ENCODE data around the gene CNOT3. TPM values are rescaled to one million over a fixed set of nuclear protein-coding genes. Genes with fewer than 3 reads are reported as not detected.

The CNOT3 gene
- total and polyA plus RNA-seq, 2 experiments from 2014 or later, result 39.7 to 47.0 TPM

DNA sequence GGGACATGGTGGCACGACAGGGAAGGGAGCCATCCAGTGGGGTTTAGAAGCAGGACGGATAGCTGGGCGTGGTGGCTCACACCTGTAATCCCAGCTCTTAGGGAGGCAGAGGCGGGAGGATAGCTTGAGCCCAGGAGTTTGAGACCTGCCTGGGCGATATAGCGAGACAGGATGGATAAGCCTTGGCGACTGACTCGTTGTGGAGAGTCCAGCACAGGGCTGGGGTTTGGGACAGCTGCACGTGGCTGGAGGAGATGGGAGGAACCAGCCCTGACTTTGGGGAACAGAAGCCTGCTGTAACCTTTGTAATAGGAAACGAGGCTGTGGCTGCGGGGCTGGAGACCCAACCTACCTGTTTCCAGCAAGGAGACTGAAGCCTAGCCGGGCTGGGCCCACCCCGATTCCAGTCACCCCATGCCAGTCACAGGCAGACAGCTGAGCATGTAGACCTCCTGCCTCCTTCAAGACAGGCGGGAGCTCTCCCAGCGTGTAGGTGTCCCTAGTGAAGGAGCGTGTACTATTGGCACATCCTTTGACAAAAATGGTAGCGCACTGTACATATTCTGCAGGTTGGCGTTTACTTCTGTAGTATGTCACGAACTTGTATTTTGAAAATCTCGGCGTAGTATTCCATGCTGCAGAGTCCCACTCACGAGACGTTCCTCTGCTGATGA, 13.9 kb downstream of the CNOT3 start:
- DNase-seq (ENCODE audit: low spot score), result no peak
- H4K20me1 ChIP-seq (replicated peaks; ENCODE audit: insufficient read depth), result peaks cover 18% of the 10 kb centered on the region; the same call in 1 of the 2 replicates
- peaks cover 27% of the 10 kb centered on the region for H3K36me3 ChIP-seq (ENCODE audit: insufficient read depth)
- H3K4me3 ChIP-seq, result no peak overlapping the region
- Mint-ChIP-seq H3K4me1 (no peaks in the 10 kb centered on the region; the same call in 2 of the 3 replicates), H3K9me3 (no peaks in the 10 kb centered on the region; the same call in 2 of the 3 replicates), H3K27ac (no peak overlapping the region), H3K36me3 (ENCODE audit: low read depth) (peaks cover 78% of the 10 kb centered on the region), H3K27me3 (ENCODE audit: insufficient read depth, low read depth, poor library complexity) (peaks cover 18% of the 10 kb centered on the region), H3K4me3 (no peak overlapping the region; the same call in 2 of the 3 replicates)
- H3K4me2 ChIP-seq, result no peak overlapping the region
- H2AFZ ChIP-seq, result no peak overlapping the region
- no peaks in the 10 kb centered on the region for H3K4me1 ChIP-seq (ENCODE audit: insufficient read depth)
- no peaks in the 10 kb centered on the region for H3K9me2 ChIP-seq (ENCODE audit: insufficient read depth)
- H3K27me3 ChIP-seq (ENCODE audit: insufficient read depth), result no peaks in the 10 kb centered on the region
- H3K79me2 ChIP-seq (replicated peaks; ENCODE audit: insufficient read depth), result no peaks in the 10 kb centered on the region
- H3F3A ChIP-seq (replicated peaks; ENCODE audit: low read depth), result peaks cover 21% of the 10 kb centered on the region
- no peak for ATAC-seq
- no peak overlapping the region for H3K27ac ChIP-seq (ENCODE audit: low read depth)
- TF ChIP-seq CREB1 (CRISPR knock-in tag; IDR thresholded peaks at IDR 0.05; ENCODE audit: low read depth) (no peak), NANOG (IDR thresholded peaks at IDR 0.05; ENCODE audit: borderline replicate concordance) (no peak), EZH2 (IDR thresholded peaks at IDR 0.05; ENCODE audit: low read depth, unreplicated experiment) (no peak), POLR2AphosphoS5 (IDR thresholded peaks at IDR 0.05; ENCODE audit: low read depth) (no peak), ZNF114 (CRISPR knock-in tag; IDR thresholded peaks at IDR 0.05) (no peak), JUNB (IDR thresholded peaks at IDR 0.05; ENCODE audit: unreplicated experiment) (no peak), EZH2phosphoT487 (IDR thresholded peaks at IDR 0.05; ENCODE audit: unreplicated experiment) (no peak), STAT1 (IDR thresholded peaks at IDR 0.05; ENCODE audit: unreplicated experiment) (no peak), ZNF331 (CRISPR knock-in tag; IDR thresholded peaks at IDR 0.05; ENCODE audit: low read depth) (no peak)
- TF ChIP-seq, protein P1, sequence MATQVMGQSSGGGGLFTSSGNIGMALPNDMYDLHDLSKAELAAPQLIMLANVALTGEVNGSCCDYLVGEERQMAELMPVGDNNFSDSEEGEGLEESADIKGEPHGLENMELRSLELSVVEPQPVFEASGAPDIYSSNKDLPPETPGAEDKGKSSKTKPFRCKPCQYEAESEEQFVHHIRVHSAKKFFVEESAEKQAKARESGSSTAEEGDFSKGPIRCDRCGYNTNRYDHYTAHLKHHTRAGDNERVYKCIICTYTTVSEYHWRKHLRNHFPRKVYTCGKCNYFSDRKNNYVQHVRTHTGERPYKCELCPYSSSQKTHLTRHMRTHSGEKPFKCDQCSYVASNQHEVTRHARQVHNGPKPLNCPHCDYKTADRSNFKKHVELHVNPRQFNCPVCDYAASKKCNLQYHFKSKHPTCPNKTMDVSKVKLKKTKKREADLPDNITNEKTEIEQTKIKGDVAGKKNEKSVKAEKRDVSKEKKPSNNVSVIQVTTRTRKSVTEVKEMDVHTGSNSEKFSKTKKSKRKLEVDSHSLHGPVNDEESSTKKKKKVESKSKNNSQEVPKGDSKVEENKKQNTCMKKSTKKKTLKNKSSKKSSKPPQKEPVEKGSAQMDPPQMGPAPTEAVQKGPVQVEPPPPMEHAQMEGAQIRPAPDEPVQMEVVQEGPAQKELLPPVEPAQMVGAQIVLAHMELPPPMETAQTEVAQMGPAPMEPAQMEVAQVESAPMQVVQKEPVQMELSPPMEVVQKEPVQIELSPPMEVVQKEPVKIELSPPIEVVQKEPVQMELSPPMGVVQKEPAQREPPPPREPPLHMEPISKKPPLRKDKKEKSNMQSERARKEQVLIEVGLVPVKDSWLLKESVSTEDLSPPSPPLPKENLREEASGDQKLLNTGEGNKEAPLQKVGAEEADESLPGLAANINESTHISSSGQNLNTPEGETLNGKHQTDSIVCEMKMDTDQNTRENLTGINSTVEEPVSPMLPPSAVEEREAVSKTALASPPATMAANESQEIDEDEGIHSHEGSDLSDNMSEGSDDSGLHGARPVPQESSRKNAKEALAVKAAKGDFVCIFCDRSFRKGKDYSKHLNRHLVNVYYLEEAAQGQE (IDR thresholded peaks at IDR 0.05; ENCODE audit: unreplicated experiment), result no peak
- TF ChIP-seq, protein P2, sequence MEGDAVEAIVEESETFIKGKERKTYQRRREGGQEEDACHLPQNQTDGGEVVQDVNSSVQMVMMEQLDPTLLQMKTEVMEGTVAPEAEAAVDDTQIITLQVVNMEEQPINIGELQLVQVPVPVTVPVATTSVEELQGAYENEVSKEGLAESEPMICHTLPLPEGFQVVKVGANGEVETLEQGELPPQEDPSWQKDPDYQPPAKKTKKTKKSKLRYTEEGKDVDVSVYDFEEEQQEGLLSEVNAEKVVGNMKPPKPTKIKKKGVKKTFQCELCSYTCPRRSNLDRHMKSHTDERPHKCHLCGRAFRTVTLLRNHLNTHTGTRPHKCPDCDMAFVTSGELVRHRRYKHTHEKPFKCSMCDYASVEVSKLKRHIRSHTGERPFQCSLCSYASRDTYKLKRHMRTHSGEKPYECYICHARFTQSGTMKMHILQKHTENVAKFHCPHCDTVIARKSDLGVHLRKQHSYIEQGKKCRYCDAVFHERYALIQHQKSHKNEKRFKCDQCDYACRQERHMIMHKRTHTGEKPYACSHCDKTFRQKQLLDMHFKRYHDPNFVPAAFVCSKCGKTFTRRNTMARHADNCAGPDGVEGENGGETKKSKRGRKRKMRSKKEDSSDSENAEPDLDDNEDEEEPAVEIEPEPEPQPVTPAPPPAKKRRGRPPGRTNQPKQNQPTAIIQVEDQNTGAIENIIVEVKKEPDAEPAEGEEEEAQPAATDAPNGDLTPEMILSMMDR (conservative IDR thresholded peaks at IDR 0.05; ENCODE audit: low read depth in 2 of 2), result no peak
- TF ChIP-seq, protein P3, sequence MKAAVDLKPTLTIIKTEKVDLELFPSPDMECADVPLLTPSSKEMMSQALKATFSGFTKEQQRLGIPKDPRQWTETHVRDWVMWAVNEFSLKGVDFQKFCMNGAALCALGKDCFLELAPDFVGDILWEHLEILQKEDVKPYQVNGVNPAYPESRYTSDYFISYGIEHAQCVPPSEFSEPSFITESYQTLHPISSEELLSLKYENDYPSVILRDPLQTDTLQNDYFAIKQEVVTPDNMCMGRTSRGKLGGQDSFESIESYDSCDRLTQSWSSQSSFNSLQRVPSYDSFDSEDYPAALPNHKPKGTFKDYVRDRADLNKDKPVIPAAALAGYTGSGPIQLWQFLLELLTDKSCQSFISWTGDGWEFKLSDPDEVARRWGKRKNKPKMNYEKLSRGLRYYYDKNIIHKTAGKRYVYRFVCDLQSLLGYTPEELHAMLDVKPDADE (IDR thresholded peaks at IDR 0.05), result no peak
- TF ChIP-seq, protein P4, sequence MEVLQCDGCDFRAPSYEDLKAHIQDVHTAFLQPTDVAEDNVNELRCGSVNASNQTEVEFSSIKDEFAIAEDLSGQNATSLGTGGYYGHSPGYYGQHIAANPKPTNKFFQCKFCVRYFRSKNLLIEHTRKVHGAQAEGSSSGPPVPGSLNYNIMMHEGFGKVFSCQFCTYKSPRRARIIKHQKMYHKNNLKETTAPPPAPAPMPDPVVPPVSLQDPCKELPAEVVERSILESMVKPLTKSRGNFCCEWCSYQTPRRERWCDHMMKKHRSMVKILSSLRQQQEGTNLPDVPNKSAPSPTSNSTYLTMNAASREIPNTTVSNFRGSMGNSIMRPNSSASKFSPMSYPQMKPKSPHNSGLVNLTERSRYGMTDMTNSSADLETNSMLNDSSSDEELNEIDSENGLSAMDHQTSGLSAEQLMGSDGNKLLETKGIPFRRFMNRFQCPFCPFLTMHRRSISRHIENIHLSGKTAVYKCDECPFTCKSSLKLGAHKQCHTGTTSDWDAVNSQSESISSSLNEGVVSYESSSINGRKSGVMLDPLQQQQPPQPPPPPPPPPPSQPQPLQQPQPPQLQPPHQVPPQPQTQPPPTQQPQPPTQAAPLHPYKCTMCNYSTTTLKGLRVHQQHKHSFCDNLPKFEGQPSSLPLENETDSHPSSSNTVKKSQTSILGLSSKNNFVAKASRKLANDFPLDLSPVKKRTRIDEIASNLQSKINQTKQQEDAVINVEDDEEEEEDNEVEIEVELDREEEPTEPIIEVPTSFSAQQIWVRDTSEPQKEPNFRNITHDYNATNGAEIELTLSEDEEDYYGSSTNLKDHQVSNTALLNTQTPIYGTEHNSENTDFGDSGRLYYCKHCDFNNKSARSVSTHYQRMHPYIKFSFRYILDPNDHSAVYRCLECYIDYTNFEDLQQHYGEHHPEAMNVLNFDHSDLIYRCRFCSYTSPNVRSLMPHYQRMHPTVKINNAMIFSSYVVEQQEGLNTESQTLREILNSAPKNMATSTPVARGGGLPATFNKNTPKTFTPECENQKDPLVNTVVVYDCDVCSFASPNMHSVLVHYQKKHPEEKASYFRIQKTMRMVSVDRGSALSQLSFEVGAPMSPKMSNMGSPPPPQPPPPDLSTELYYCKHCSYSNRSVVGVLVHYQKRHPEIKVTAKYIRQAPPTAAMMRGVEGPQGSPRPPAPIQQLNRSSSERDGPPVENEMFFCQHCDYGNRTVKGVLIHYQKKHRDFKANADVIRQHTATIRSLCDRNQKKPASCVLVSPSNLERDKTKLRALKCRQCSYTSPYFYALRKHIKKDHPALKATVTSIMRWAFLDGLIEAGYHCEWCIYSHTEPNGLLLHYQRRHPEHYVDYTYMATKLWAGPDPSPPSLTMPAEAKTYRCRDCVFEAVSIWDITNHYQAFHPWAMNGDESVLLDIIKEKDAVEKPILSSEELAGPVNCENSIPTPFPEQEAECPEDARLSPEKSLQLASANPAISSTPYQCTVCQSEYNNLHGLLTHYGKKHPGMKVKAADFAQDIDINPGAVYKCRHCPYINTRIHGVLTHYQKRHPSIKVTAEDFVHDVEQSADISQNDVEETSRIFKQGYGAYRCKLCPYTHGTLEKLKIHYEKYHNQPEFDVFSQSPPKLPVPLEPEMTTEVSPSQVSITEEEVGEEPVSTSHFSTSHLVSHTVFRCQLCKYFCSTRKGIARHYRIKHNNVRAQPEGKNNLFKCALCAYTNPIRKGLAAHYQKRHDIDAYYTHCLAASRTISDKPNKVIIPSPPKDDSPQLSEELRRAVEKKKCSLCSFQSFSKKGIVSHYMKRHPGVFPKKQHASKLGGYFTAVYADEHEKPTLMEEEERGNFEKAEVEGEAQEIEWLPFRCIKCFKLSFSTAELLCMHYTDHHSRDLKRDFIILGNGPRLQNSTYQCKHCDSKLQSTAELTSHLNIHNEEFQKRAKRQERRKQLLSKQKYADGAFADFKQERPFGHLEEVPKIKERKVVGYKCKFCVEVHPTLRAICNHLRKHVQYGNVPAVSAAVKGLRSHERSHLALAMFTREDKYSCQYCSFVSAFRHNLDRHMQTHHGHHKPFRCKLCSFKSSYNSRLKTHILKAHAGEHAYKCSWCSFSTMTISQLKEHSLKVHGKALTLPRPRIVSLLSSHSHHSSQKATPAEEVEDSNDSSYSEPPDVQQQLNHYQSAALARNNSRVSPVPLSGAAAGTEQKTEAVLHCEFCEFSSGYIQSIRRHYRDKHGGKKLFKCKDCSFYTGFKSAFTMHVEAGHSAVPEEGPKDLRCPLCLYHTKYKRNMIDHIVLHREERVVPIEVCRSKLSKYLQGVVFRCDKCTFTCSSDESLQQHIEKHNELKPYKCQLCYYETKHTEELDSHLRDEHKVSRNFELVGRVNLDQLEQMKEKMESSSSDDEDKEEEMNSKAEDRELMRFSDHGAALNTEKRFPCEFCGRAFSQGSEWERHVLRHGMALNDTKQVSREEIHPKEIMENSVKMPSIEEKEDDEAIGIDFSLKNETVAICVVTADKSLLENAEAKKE (CRISPR knock-in tag; IDR thresholded peaks at IDR 0.05), result no peak
